Prostate gland (tissue), 2 donors: ENCODE data around the gene TMEM234.

Experiments
- CTCF ChIP-seq, 4 experiments: fragments of 200-600 bp in 2 of 4; fragments of 450-650 bp in 2 of 4; sonication (generic) in 2 of 4; IDR thresholded peaks; 1 replicate in 3 of 4; 2 replicates in 1 of 4; pipeline ENCODE4 v1.5.1; 2016 to 2019; ENCODE audit warnings: antibody characterized with exemption in 4 of 4, mild to moderate bottlenecking in 2 of 4, moderate library complexity in 2 of 4
- POLR2A ChIP-seq: fragments of 450-650 bp; IDR thresholded peaks from one replicate; pipeline ENCODE4 v1.6.1; 2016; ENCODE audit warnings: antibody characterized with exemption, mild to moderate bottlenecking

- TF ChIP-seq POLR2A (peak; percentile 49), CTCF (IDR thresholded peaks at IDR 0.05) (peak in 1 of 4 experiments; percentile 11)
Observed at GRCh38 chr1:32205401-32206370, 16.5 kb downstream of the TMEM234 start, which contains the start of gene IQCC.
